Activated T-helper 9 cell treated with anti-CD3 and anti-CD28 coated beads, Interleukin-2, amount 50 U/mL, for 16 hours (primary cell): Measurements from ENCODE around the gene TM4SF20.
"Not testable (repeated sequence)": the region's sequence is repeated elsewhere in the genome, so short reads cannot be mapped to it uniquely, and the experiment has no call there.

ENCODE experiments used
- DNase-seq: peaks from one replicate; pipeline ENCODE4 v3.0.0-alpha.2; 2020; ENCODE audit warnings: low read depth

The TM4SF20 gene

DNA sequence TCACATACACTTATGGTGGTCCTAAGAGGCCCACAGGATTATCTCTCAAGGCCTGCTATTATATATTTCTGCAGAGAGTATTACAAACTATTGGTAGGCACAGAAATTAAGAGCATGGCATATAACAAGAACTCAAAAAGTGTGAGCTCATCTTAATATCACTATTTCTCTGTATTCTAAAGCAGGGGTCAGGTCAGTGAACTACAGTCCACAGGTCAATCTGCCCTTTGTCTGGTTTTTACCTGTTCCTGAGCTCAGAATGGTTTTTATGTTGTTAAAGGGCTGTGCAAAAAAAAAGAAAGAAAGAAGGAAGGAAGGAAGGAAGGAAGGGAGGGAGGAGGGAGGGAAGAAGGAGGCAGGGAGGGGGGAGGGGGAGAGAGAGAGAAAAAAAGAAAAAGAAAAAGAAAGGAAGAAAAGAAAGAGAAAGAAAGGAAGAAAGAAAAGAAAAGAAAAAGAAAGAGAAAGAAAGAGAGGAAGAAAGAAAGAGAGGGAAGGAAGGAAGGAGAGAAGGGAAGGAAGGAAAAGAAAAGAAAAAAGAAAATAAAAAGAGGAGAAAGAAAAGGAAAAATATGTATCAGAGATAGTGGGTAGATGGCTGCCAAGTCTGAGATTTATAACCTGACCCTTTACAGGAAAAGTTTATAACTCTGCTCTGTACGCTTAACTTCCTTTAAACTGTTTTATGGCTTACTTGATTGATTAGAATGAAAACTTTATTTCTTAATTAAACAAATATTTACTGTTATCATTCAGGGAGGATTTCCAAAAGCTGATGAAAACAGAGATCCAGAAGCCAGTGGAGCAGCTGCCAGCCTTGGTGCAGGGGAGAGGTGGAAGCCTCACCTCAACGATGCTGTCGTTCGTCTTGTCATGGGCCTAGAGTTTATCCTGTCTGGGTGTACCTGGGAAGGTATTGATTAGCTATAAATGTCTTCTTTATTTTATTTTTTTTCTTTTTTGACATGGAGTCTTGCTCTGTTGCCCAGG lies 19.9 kb upstream of the TM4SF20 start:
- DNase-seq: no peak

GRCh38 chr2:227397562-227397961 lies 18.5 kb upstream of the TM4SF20 start:
- no peak for DNase-seq

- DNase-seq: no peak
These were observed 16.4 kb upstream of the TM4SF20 start for GRCh38 chr2:227395556-227395955.

DNA sequence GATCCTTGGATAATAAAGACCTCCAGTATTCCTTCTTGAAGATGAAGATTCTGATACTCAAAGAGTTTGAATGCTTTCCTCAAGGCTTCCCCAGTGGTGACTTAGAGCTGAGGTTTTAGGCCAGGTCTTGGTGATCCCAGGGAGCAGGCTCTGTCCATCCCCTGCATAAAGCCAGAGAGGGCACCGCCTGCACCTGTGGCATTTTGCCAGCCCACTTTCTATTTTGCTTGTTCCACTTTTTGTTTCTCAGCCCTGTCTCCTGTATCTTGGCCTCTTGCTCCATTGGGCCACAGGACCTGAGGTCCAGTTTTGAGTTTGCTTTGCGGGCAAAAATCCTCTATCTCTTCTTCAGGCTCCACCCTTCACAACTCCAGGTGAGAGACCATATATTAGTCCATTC lies 15.3 kb upstream of the TM4SF20 start:
- DNase-seq: no peak

DNA sequence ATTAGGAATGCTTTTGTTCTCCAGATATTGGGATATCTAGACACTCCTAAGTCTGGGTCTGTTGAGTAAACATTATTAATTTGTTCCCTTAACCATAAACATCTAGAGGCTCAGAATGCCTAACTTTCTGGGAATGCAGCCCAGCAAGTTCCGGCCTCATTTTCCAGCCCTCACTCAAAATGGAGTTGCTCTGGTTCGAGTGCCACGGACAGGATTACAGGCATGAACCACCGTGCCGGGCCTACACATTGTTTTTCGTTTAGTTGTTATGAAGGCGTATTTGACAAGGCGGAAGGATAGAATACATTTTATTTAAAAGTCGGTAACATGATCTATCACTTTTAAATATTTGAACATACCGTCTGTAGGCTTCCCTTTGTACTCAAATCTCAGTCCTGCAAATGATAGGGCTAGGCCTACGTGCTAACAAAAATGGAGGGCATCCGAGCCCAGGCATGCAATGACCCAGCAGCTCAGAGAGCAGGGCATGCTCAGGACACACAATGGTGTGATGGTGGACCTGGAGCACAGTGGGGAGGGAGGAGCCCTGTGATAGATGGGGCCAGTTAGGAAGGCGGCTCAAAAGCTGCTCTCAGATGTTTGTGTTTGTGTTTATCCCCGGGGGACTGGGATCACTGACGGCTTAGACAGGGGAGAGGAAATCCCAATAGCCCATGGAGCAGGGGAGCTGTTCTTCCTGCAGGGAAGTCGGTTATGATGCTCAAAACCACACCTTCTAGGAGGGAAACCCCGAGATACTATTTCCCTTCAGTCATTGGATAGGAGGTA lies 11.6 kb upstream of the TM4SF20 start:
- no peak for DNase-seq

GRCh38 chr2:227389661-227390060 lies 10.6 kb upstream of the TM4SF20 start:
- DNase-seq: no peak

GRCh38 chr2:227389231-227389630 lies 10.1 kb upstream of the TM4SF20 start:
- DNase-seq: no peak

DNA sequence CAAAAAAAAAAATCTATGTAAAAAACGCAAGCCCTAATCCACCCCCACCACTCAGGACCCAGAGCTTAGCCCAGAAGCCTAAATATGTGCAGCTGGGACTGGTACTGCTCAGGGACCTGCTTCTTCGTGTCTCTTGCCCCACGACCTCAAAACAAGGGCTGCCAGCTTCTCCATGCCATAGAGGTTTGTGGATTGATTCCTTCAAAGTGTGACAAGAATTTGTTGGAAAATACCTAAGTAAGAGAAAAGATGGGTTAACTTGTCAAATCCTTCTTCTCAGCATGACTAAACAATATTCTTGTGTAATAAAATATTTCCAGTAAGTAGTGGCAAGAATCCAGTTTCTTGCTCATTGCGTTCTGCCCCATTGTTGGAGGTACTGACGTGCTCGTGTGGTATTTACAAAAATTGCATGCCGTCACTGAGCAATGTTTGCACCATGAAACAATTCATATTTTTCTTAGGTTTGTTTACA lies 9.5 kb upstream of the TM4SF20 start:
- DNase-seq: no peak

DNA sequence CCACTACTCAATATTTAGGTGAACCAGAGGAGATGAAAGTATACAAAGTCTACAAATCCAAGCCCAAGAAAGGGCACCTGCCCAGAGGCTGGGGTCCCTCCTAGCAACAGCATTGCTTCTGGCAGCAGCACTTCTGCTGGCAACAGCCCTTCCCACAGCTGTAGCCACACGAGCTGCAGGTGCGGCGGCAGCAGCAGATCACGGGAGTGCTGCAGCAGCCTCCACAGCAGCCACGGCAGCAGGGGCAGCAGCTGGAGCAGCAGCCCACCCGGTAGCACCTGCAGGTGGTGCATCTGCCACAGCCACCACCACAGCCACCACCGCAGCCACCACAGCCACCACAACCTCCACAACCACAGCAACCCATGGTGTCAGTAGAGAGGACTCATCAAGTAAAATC lies 8.5 kb upstream of the TM4SF20 start, which contains the start of gene SCYGR1:
Gene SCYGR1 (minus strand): TSS at position 367 of the 400 bp plus-strand sequence. CDS start 0 bp downstream, at position 367.
- not testable (repeated sequence) for DNase-seq

GRCh38 chr2:227386630-227387029 lies 7.5 kb upstream of the TM4SF20 start:
- no peak for DNase-seq

DNA sequence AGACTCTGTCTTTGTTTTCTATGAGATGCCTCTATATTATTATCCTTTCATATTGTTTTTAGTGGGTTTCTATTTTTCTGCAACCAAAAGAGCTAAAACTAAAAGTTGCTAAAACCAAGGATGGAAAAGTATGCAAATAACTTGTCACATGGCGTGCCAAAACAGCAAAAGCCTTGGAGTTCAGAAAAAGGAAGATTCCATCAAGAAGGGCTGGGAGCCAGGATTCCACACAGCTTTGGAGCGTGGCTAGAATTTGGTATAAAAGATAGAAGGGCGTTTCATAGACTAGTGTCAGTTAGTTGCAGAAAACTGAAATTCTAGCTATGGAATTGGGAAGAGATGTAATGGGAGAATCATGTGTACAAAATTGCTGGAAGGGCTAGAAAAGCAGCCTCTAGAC lies 4.6 kb upstream of the TM4SF20 start:
- no peak for DNase-seq

GRCh38 chr2:227382241-227382835 lies 3.2 kb upstream of the TM4SF20 start:
- not testable (repeated sequence) for DNase-seq

DNA sequence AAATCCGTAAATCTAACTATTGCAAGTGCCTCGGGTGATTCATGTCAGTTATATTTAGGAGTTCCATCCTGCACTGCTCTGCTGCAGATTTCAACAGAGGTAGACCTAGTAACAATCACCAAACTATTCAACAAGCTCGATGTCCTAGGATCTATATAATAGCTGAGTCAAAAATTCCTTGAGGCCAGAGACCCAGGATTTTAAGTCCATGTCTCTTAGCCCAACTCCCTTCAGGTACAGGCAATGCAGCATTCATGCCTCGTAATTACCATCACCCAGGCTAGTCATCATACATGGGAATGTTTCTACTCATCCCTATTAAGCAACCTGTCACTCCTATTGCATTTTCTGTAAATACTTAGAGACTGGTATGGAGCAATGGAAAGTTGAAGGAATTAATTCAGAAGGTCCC lies 729 bp downstream of the TM4SF20 start:
- no peak for DNase-seq

- DNase-seq: no peak
These were observed 1.4 kb downstream of the TM4SF20 start for GRCh38 chr2:227377467-227378351.

GRCh38 chr2:227376656-227377396 lies 2.3 kb downstream of the TM4SF20 start:
- no peak for DNase-seq

DNA sequence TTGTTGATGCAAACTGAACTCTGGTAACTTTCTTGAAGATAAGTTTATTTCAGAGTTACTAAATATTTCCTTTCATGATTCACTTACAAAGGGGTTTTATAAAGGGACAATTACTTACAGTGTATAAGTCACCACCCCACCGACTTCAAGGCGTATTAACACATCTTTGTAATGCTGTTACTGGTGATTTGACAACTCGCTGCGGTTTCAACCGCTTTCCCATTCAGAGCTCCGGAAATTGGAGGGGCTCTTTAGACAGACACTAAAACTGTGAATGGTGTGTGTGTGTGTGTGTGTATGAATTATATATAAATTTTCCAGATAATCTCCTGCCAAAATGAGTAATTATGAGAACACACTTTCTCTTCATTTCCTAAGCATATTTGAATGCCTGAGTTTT lies 4.9 kb downstream of the TM4SF20 start:
- no peak for DNase-seq

DNA sequence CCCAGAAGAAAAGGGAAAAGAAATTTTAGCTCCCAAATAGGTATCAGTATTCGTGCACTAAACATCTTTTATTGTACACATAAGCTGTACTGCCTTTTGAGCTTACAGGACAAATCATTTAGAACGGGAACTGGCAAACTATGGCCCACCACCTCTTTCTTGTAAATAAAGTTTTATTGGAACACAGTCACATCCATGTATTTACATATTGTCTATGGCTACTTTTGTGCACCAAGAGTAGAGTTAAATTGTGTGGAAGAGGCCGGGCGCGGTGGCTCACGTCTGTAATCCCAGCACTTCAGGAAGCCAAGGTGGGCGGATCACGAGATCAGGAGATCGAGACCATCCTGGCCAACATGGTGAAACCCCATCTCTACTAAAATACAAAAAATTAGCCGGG lies 5.7 kb downstream of the TM4SF20 start:
- DNase-seq: no peak

GRCh38 chr2:227370791-227371312 lies 8.3 kb downstream of the TM4SF20 start:
- no peak for DNase-seq

- no peak for DNase-seq
These were observed 9.0 kb downstream of the TM4SF20 start for GRCh38 chr2:227370092-227370491.

DNA sequence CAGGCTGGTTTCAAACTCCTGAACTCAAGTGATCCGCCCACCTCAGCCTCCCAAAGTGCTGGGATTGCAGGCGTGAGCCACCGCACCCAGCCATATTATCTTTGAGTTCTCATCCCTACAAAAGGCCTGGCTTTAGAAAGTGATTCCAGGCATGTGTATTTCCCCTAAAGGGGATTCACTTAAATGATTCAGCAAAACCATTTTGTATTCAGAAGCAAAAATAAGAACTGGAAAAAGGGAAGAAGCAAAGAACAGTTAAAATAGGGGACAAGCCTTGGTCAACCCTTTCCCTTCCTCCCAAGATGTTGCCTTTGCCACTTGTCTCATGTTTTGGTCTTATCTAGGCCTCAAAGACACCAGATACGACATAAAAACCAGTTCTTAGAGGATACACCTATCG lies 10.5 kb downstream of the TM4SF20 start:
- DNase-seq: no peak
